H9 (cell line): ENCODE measurements around the gene GMCL1. TPM values are rescaled to one million over a fixed set of nuclear protein-coding genes. Genes with fewer than 3 reads are reported as not detected.

Experiments
- DNase-seq: peaks from one replicate; pipeline ENCODE4 v3.0.0-alpha.2; 2017
- H2AFZ ChIP-seq: one replicate; pipeline ENCODE4 v1.6.1; 2013; ENCODE audit warnings: mild to moderate bottlenecking, low read length, control low read depth, moderate library complexity
- H2AK5ac ChIP-seq: 2 replicates; pipeline ENCODE4 v1.6.1; 2013; ENCODE audit warnings: low read length, control low read depth, mixed read lengths; ENCODE audit not compliant: insufficient read length
- H2BK120ac ChIP-seq: one replicate; pipeline ENCODE4 v1.6.1; 2013; ENCODE audit warnings: low read depth, mild to moderate bottlenecking, low read length, control low read depth, inconsistent platforms; ENCODE audit not compliant: poor library complexity, severe bottlenecking
- H2BK12ac ChIP-seq: 2 replicates; pipeline ENCODE4 v1.6.1; 2013; ENCODE audit warnings: low read length, control low read depth, mixed read lengths, low read depth; ENCODE audit not compliant: insufficient read length
- H2BK15ac ChIP-seq: 2 replicates; pipeline ENCODE4 v1.6.1; 2013; ENCODE audit warnings: low read depth, low read length, control low read depth
- H2BK20ac ChIP-seq: one replicate; pipeline ENCODE4 v1.6.1; 2013; ENCODE audit warnings: low read depth, mild to moderate bottlenecking, low read length, control low read depth, inconsistent platforms; ENCODE audit not compliant: poor library complexity, severe bottlenecking
- H2BK5ac ChIP-seq: 2 replicates; pipeline ENCODE4 v1.6.1; 2013; ENCODE audit warnings: low read length, control low read depth, mixed read lengths; ENCODE audit not compliant: insufficient read length
- H3K14ac ChIP-seq: 2 replicates; pipeline ENCODE4 v1.6.1; 2013; ENCODE audit warnings: low read length, control low read depth; ENCODE audit not compliant: insufficient read depth
- H3K18ac ChIP-seq: 2 replicates; pipeline ENCODE4 v1.6.1; 2013; ENCODE audit warnings: low read depth, mild to moderate bottlenecking, mixed read lengths, low read length, control low read depth; ENCODE audit not compliant: insufficient read length
- H3K23ac ChIP-seq: 2 replicates; pipeline ENCODE4 v1.6.1; 2013; ENCODE audit warnings: low read length, control low read depth, mixed read lengths, low read depth; ENCODE audit not compliant: insufficient read length
- H3K23me2 ChIP-seq: 2 replicates; pipeline ENCODE4 v1.6.1; 2013; ENCODE audit warnings: low read depth, mild to moderate bottlenecking, mixed read lengths, low read length, control low read depth; ENCODE audit not compliant: insufficient read length, poor library complexity, severe bottlenecking
- H3K27ac ChIP-seq: 2 replicates; pipeline ENCODE4 v1.5.1; 2013; ENCODE audit warnings: low read length, control low read depth, mixed read lengths, low read depth; ENCODE audit not compliant: insufficient read length
- H3K27me3 ChIP-seq: 2 replicates; pipeline ENCODE4 v1.6.1; 2013; ENCODE audit warnings: low read length, control low read depth, inconsistent platforms; ENCODE audit not compliant: insufficient read depth
- H3K4ac ChIP-seq: 2 replicates; pipeline ENCODE4 v1.6.1; 2013; ENCODE audit warnings: low read depth, mild to moderate bottlenecking, control low read depth, inconsistent platforms, low read length, moderate library complexity
- H3K4me1 ChIP-seq: 2 replicates; pipeline ENCODE4 v1.6.1; 2013; ENCODE audit warnings: low read length, control low read depth, inconsistent platforms; ENCODE audit not compliant: insufficient read depth
- H3K4me2 ChIP-seq: 2 replicates; pipeline ENCODE4 v1.6.1; 2013; ENCODE audit warnings: low read length, control low read depth, mixed read lengths; ENCODE audit not compliant: insufficient read length, insufficient read depth
- H3K56ac ChIP-seq: 2 replicates; pipeline ENCODE4 v1.6.1; 2013; ENCODE audit warnings: low read depth, mild to moderate bottlenecking, mixed read lengths, low read length, control low read depth; ENCODE audit not compliant: insufficient read length
- H3K79me1 ChIP-seq: 2 replicates; pipeline ENCODE4 v1.6.1; 2013; ENCODE audit warnings: low read depth, mild to moderate bottlenecking, moderate library complexity, low read length, control low read depth, inconsistent platforms; ENCODE audit not compliant: insufficient read depth, poor library complexity, severe bottlenecking
- H3K79me2 ChIP-seq: 2 replicates; pipeline ENCODE4 v1.6.1; 2013; ENCODE audit warnings: low read length, control low read depth, inconsistent platforms; ENCODE audit not compliant: insufficient read depth
- H3K9ac ChIP-seq: 2 replicates; pipeline ENCODE4 v1.6.1; 2013; ENCODE audit warnings: low read length, control low read depth, mixed read lengths; ENCODE audit not compliant: insufficient read length; ENCODE audit errors: extremely low read depth
- H3K9me3 ChIP-seq: one replicate; pipeline ENCODE4 v1.6.1; 2013; ENCODE audit warnings: low read depth, low read length, inconsistent platforms; ENCODE audit not compliant: control insufficient read depth
- H3T11ph ChIP-seq: one replicate; pipeline ENCODE4 v1.6.1; 2013; ENCODE audit warnings: mild to moderate bottlenecking, low read length, control low read depth, inconsistent platforms
- H4K20me1 ChIP-seq: one replicate; pipeline ENCODE4 v1.6.1; 2013; ENCODE audit not compliant: control insufficient read depth, insufficient read length, insufficient read depth
- H4K5ac ChIP-seq: 2 replicates; pipeline ENCODE4 v1.6.1; 2013; ENCODE audit warnings: low read depth, mild to moderate bottlenecking, mixed read lengths, low read length, control low read depth; ENCODE audit not compliant: insufficient read length
- H4K8ac ChIP-seq: replicated peaks from 2 replicates; pipeline ENCODE4 v1.6.1; 2013; ENCODE audit warnings: low read length, control low read depth, mixed read lengths, low read depth; ENCODE audit not compliant: insufficient read length
- H4K91ac ChIP-seq: 2 replicates; pipeline ENCODE4 v1.6.1; 2013; ENCODE audit warnings: low read depth, mild to moderate bottlenecking, moderate library complexity, mixed read lengths, low read length, control low read depth; ENCODE audit not compliant: insufficient read length
- H3K27ac Mint-ChIP-seq, 3 experiments: 2 replicates in 2 of 3; 3 replicates in 1 of 3; pipeline ENCODE4 v1.8.0; 2020 to 2021; ENCODE audit warnings: mixed read lengths in 3 of 3, mild to moderate bottlenecking in 1 of 3, moderate library complexity in 1 of 3
- H3K27me3 Mint-ChIP-seq: 2 replicates; pipeline ENCODE4 v1.8.0; 2021; ENCODE audit warnings: low read depth, mild to moderate bottlenecking, moderate library complexity, mixed read lengths
- H3K36me3 Mint-ChIP-seq, 3 experiments: 2 replicates in 2 of 3; 3 replicates in 1 of 3; pipeline ENCODE4 v1.8.0; 2020 to 2021; ENCODE audit warnings: low read depth in 3 of 3, mixed read lengths in 3 of 3; ENCODE audit not compliant: insufficient read depth in 1 of 3
- H3K4me1 Mint-ChIP-seq, 2 experiments: 2 replicates each; pipeline ENCODE4 v1.8.0; 2020; ENCODE audit warnings: mixed read lengths in 2 of 2
- H3K4me3 Mint-ChIP-seq, 2 experiments: 2 replicates in 1 of 2; 3 replicates in 1 of 2; pipeline ENCODE4 v1.8.0; 2020 to 2021; ENCODE audit warnings: mild to moderate bottlenecking in 2 of 2, mixed read lengths in 2 of 2, moderate library complexity in 1 of 2
- H3K9me3 Mint-ChIP-seq, 2 experiments: 2 replicates in 1 of 2; 3 replicates in 1 of 2; pipeline ENCODE4 v1.8.0; 2020; ENCODE audit warnings: mild to moderate bottlenecking in 2 of 2, mixed read lengths in 2 of 2, moderate library complexity in 1 of 2
- CTCF ChIP-seq: fragments of 200-600 bp; sonication (generic); conservative IDR thresholded peaks from 3 replicates; pipeline ENCODE4 v1.8.0; 2021; ENCODE audit warnings: antibody characterized with exemption, mild to moderate bottlenecking
- WGBS: extraction: QIAGEN DNeasy Blood & Tissue Kit; methylation state at CpG from one replicate; pipeline ENCODE4 v1.1.7; 2013; ENCODE audit warnings: missing lambda C conversion rate, low lambda C conversion rate, mixed read lengths; ENCODE audit not compliant: insufficient read length; ENCODE audit errors: extremely low coverage; 5-methylcytosine and 5-hydroxymethylcytosine counted together
- total RNA-seq: library from RNA; stranded (reverse); gene quantifications from 2 replicates; pipeline ENCODE4 v1.2.1, GENCODE V29; 2021

Gene GMCL1
- total RNA-seq, 1 experiment from 2014 or later: 18.6 TPM

- DNase-seq: no peak
- no CpG with 5 or more reads among the region's 16 CpGs for WGBS
- no peak overlapping the region for H2BK20ac ChIP-seq
Measured at GRCh38 chr2:69807821-69808540, 21.5 kb upstream of the GMCL1 start.

More at GRCh38 chr2:69807821-69808540, 21.5 kb upstream of the GMCL1 start:
- H2BK120ac ChIP-seq: no peak overlapping the region
- no peaks in the 10 kb centered on the region for H3K23me2 ChIP-seq
- no peak overlapping the region for H2BK12ac ChIP-seq
- H4K91ac ChIP-seq: no peak overlapping the region
- H3T11ph ChIP-seq: no peak overlapping the region
- no peak overlapping the region for H2BK5ac ChIP-seq
- H2BK15ac ChIP-seq: no peak overlapping the region
- H3K4me3 Mint-ChIP-seq: no peak overlapping the region
- H3K4ac ChIP-seq: no peak overlapping the region
- no peaks in the 10 kb centered on the region for H3K27me3 ChIP-seq
- no peak overlapping the region for H4K5ac ChIP-seq
- peak overlapping the region in 1 of 3 experiments; percentile 65; a peak in 2 of 7 replicates for H3K27ac Mint-ChIP-seq
- no peak overlapping the region for H3K18ac ChIP-seq
- H3K9ac ChIP-seq: no peak overlapping the region
- no peak overlapping the region for H3K4me2 ChIP-seq
- H3K56ac ChIP-seq: no peak overlapping the region
- no peak overlapping the region for H4K8ac ChIP-seq
- no peaks in the 10 kb centered on the region for H3K9me3 ChIP-seq
- no peak overlapping the region for H3K27ac ChIP-seq
- H2AK5ac ChIP-seq: no peak overlapping the region
- no peak overlapping the region for H3K14ac ChIP-seq
- H3K36me3 Mint-ChIP-seq: peaks cover 0 to 4% (median 0%) of the 10 kb centered on the region in 3 experiments; a peak in 1 of 7 replicates
- TF ChIP-seq CTCF: no peak
- H3K79me1 ChIP-seq: no peaks in the 10 kb centered on the region
- H4K20me1 ChIP-seq: no peaks in the 10 kb centered on the region
- H2AFZ ChIP-seq: no peak overlapping the region
- no peaks in the 10 kb centered on the region for H3K4me1 ChIP-seq
- no peaks in the 10 kb centered on the region for H3K79me2 ChIP-seq
- no peaks in the 10 kb centered on the region for H3K9me3 Mint-ChIP-seq
- no peak overlapping the region for H3K23ac ChIP-seq
- no peaks in the 10 kb centered on the region for H3K27me3 Mint-ChIP-seq
- peaks cover 0 to 2% of the 10 kb centered on the region in 2 experiments; a peak in 2 of 4 replicates for H3K4me1 Mint-ChIP-seq
